Fibroblast of peridontal ligament (primary cell): ENCODE measurements around the gene COQ6.
"Not testable (repeated sequence)": the region's sequence is repeated elsewhere in the genome, so short reads cannot be mapped to it uniquely, and the experiment has no call there.

Experiments
- DNase-seq: peaks from one replicate; pipeline ENCODE4 v3.0.0-alpha.2; 2010; ENCODE audit errors: extremely low read depth

COQ6 gene

GRCh38 chr14:73949752-73950734, at the start of gene COQ6, which contains the start of gene FAM161B:
Gene COQ6, plus strand, starts transcription at chr14:73950302. Its CDS starts 31 bp downstream, at chr14:73950333.
Gene FAM161B, minus strand, starts transcription at chr14:73950094. Its CDS starts 68 bp downstream, at chr14:73950026.
- DNase-seq, result peak; percentile 95

- peak; percentile 35 for DNase-seq
Measured at GRCh38 chr14:73903028-73903427, 47.1 kb upstream of the COQ6 start.

GRCh38 chr14:73909681-73910080, 40.4 kb upstream of the COQ6 start:
- DNase-seq, result no peak

GRCh38 chr14:73913256-73913655, 36.8 kb upstream of the COQ6 start:
- DNase-seq, result no peak

GRCh38 chr14:73916324-73916723, 33.8 kb upstream of the COQ6 start:
- DNase-seq, result no peak

- DNase-seq, result not testable (repeated sequence)
Measured at GRCh38 chr14:73919457-73919856, 30.6 kb upstream of the COQ6 start.

- peak; percentile 71 for DNase-seq
Measured at GRCh38 chr14:73924337-73924736, 25.8 kb upstream of the COQ6 start.

- DNase-seq, result peak; percentile 11
Measured at GRCh38 chr14:73935666-73936065, 14.4 kb upstream of the COQ6 start.

- no peak for DNase-seq
Measured at GRCh38 chr14:73936548-73936947, 13.6 kb upstream of the COQ6 start.

GRCh38 chr14:73937012-73937411, 13.1 kb upstream of the COQ6 start:
- DNase-seq, result no peak

GRCh38 chr14:73942180-73942579, 7.9 kb upstream of the COQ6 start:
- DNase-seq, result no peak

- peak; percentile 75 for DNase-seq
Measured at GRCh38 chr14:73943083-73943482, 7.0 kb upstream of the COQ6 start.

GRCh38 chr14:73944432-73945158, 5.5 kb upstream of the COQ6 start:
- DNase-seq, result no peak

GRCh38 chr14:73945159-73945670, 4.9 kb upstream of the COQ6 start:
- DNase-seq, result no peak

- DNase-seq, result peak; percentile 31
Measured at GRCh38 chr14:73953731-73954130, 3.6 kb downstream of the COQ6 start.

- no peak for DNase-seq
Measured at GRCh38 chr14:73955674-73956073, 5.6 kb downstream of the COQ6 start.

GRCh38 chr14:73958591-73958990, 8.5 kb downstream of the COQ6 start:
- DNase-seq, result no peak

- DNase-seq, result no peak
Measured at GRCh38 chr14:73961192-73961591, 11.1 kb downstream of the COQ6 start.

- no peak for DNase-seq
Measured at GRCh38 chr14:73965216-73965615, 15.1 kb downstream of the COQ6 start.

- no peak for DNase-seq
Measured at GRCh38 chr14:73968885-73969284, 18.8 kb downstream of the COQ6 start.

GRCh38 chr14:73973497-73973896, 23.4 kb downstream of the COQ6 start:
- DNase-seq, result no peak

GRCh38 chr14:73976125-73976524, 26.0 kb downstream of the COQ6 start:
- DNase-seq, result no peak
